Lung (tissue), 12 donors: ENCODE measurements around the gene CEP20. TPM values are rescaled to one million over a fixed set of nuclear protein-coding genes. Genes with fewer than 3 reads are reported as not detected.

ENCODE experiments used
- ATAC-seq: fragments of 200-7000 bp; cut with Tn5 transposase; one replicate; pipeline ENCODE4 v1.9.1; 2020; ENCODE audit warnings: moderate number of reproducible peaks; ENCODE audit not compliant: insufficient read depth, low FRiP score
- DNase-seq, 3 donors: peaks; one replicate each; pipeline ENCODE4 v3.0.0-alpha.2; 2013 to 2017
- H3K27ac ChIP-seq, 2 donors: one replicate each; pipeline ENCODE4 v1.5.1; 2013; ENCODE audit warnings: mild to moderate bottlenecking in 2 of 2, moderate library complexity in 2 of 2, control low read depth in 1 of 2, inconsistent platforms in 1 of 2, low read depth in 1 of 2, low read length in 1 of 2
- H3K27me3 ChIP-seq, 3 donors: one replicate each; pipeline ENCODE4 v1.5.1; 2013; ENCODE audit warnings: low read length in 2 of 3; ENCODE audit not compliant: control insufficient read depth in 3 of 3, insufficient read depth in 3 of 3
- H3K36me3 ChIP-seq, 4 donors: one replicate each; pipeline ENCODE4 v1.5.1; 2013; ENCODE audit warnings: low read length in 4 of 4, mild to moderate bottlenecking in 1 of 4, moderate library complexity in 1 of 4; ENCODE audit not compliant: control insufficient read depth in 4 of 4, insufficient read depth in 4 of 4
- H3K4me1 ChIP-seq, 5 donors: one replicate each; pipeline ENCODE4 v1.5.1; 2013; ENCODE audit warnings: low read length in 5 of 5, mild to moderate bottlenecking in 2 of 5, moderate library complexity in 1 of 5; ENCODE audit not compliant: control insufficient read depth in 5 of 5, insufficient read depth in 5 of 5
- H3K4me3 ChIP-seq: one replicate; pipeline ENCODE4 v1.5.1; 2013; ENCODE audit warnings: mild to moderate bottlenecking, control low read depth, moderate library complexity
- H3K9ac ChIP-seq, 2 donors: one replicate each; pipeline ENCODE4 v1.5.1; 2013; ENCODE audit warnings: low read length in 2 of 2, control low read depth in 1 of 2; ENCODE audit not compliant: insufficient read depth in 1 of 2
- H3K9me3 ChIP-seq, 4 donors: one replicate each; pipeline ENCODE4 v1.5.1; 2013; ENCODE audit warnings: low read length in 3 of 4, mild to moderate bottlenecking in 1 of 4, moderate library complexity in 1 of 4; ENCODE audit not compliant: control insufficient read depth in 4 of 4, insufficient read depth in 3 of 4
- WGBS, 2 donors: extraction: QIAGEN DNeasy Blood & Tissue Kit; methylation state at CpG; one replicate each; pipeline ENCODE4 v1.1.7; 2013; 5-methylcytosine and 5-hydroxymethylcytosine counted together
- polyA plus RNA-seq, 2 donors: library from polyadenylated mRNA; stranded (reverse); fragments of 200-250 nt; gene quantifications; one replicate each; pipeline ENCODE4 v1.2.1, GENCODE V29; 2013
- total RNA-seq, 2 donors: library from RNA; depleted of rRNA in 1 of 2; stranded (reverse); fragments of >200 nt in 1 of 2; gene quantifications; one replicate each; pipeline ENCODE4 v1.2.1, GENCODE V29; 2014 to 2021
- TF ChIP-seq, protein P1 (sequence below): IDR thresholded peaks from 2 replicates; pipeline ENCODE4 v1.5.1; 2012; ENCODE audit warnings: mild to moderate bottlenecking; ENCODE audit errors: control extremely low read depth, extremely low read depth
- donor health status: control.
- donor health status: control.
- donor health status: Bipolar disorder and iron deficiency.
- donor health status: healthy.
- donor health status: DM: yes; HTN: yes; CAD: no.

The CEP20 gene
- total and polyA plus RNA-seq, 4 donors, result 19.0 to 38.5 (median 23.8) TPM

DNA sequence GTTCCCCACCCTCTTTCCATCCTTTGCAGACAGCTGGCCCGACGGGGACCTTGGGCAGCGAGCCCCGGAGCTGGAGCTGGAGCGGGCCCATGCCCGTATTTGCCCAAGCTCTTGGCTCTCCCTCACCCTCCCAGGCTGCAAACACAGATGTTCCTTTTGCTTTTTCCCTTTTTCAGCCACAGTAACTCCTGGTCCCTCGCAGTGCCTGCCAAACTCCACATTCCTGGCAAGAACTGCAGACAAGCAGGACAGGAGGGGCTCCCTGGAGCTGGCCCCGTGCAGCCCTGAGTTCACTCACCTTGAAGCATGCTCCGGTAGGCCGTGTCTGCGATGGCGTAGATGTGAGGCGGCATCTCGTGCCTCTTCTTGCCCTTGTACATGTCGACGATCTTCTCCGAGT lies 65.4 kb downstream of the CEP20 start:
- H3K9me3 ChIP-seq, result no peaks in the 10 kb centered on the region
- H3K27ac ChIP-seq, result no peak overlapping the region
- H3K9ac ChIP-seq, result no peak overlapping the region
- H3K27me3 ChIP-seq, result peaks cover 0 to under 1% (median 0%) of the 10 kb centered on the region in 3 donors
- H3K4me3 ChIP-seq, result no peak overlapping the region
- H3K4me1 ChIP-seq, result peaks cover 0 to 6% (median 0%) of the 10 kb centered on the region in 5 donors
- DNase-seq, result peak in 1 of 3 donors; percentile 22
- WGBS, 2 donors, result 64 to 86% methylated on average over 17 of the region's 17 CpGs
- TF ChIP-seq, protein P1, sequence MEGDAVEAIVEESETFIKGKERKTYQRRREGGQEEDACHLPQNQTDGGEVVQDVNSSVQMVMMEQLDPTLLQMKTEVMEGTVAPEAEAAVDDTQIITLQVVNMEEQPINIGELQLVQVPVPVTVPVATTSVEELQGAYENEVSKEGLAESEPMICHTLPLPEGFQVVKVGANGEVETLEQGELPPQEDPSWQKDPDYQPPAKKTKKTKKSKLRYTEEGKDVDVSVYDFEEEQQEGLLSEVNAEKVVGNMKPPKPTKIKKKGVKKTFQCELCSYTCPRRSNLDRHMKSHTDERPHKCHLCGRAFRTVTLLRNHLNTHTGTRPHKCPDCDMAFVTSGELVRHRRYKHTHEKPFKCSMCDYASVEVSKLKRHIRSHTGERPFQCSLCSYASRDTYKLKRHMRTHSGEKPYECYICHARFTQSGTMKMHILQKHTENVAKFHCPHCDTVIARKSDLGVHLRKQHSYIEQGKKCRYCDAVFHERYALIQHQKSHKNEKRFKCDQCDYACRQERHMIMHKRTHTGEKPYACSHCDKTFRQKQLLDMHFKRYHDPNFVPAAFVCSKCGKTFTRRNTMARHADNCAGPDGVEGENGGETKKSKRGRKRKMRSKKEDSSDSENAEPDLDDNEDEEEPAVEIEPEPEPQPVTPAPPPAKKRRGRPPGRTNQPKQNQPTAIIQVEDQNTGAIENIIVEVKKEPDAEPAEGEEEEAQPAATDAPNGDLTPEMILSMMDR, result no peak
- no peaks in the 10 kb centered on the region for H3K36me3 ChIP-seq
- no peak for ATAC-seq

- Histone ChIP-seq H3K9me3 (peaks cover 0 to 8% (median 0%) of the 10 kb centered on the region in 4 donors), H3K4me1 (peaks cover 0 to 6% (median 0%) of the 10 kb centered on the region in 5 donors), H3K4me3 (no peak overlapping the region), H3K27ac (no peak overlapping the region), H3K36me3 (no peaks in the 10 kb centered on the region), H3K27me3 (no peaks in the 10 kb centered on the region), H3K9ac (no peak overlapping the region)
- DNase-seq (no peak), ATAC-seq (no peak)
- TF ChIP-seq, protein P1, result no peak
- WGBS, 2 donors, result 93 to 94% methylated on average over 7 of the region's 7 CpGs
Measured at GRCh38 chr16:15820837-15821236, 67.6 kb downstream of the CEP20 start.

- no peak for DNase-seq
- H3K27ac ChIP-seq, result no peak overlapping the region
- no peak for ATAC-seq
- WGBS, 2 donors, result 87 to 95% methylated on average over 2 of the region's 2 CpGs
- no peak overlapping the region for H3K4me3 ChIP-seq
- peaks cover 0 to 11% (median 0%) of the 10 kb centered on the region in 4 donors for H3K9me3 ChIP-seq
- TF ChIP-seq, protein P1, result no peak
- H3K27me3 ChIP-seq, result peaks cover 0 to 2% (median 0%) of the 10 kb centered on the region in 3 donors
- H3K36me3 ChIP-seq, result no peaks in the 10 kb centered on the region
- H3K9ac ChIP-seq, result no peak overlapping the region
- H3K4me1 ChIP-seq, result peaks cover 0 to 6% (median 0%) of the 10 kb centered on the region in 5 donors
Measured at GRCh38 chr16:15819046-15819445, 69.4 kb downstream of the CEP20 start.

- Histone ChIP-seq H3K27me3 (peaks cover 0 to 2% (median 2%) of the 10 kb centered on the region in 3 donors), H3K27ac (no peak overlapping the region), H3K36me3 (no peaks in the 10 kb centered on the region), H3K9ac (no peak overlapping the region), H3K4me3 (no peak overlapping the region), H3K9me3 (peaks cover 0 to 11% (median 0%) of the 10 kb centered on the region in 4 donors), H3K4me1 (no peaks in the 10 kb centered on the region)
- DNase-seq, result no peak
- WGBS, 2 donors, result 75 to 89% methylated on average over 2 of the region's 2 CpGs
- ATAC-seq, result no peak
- TF ChIP-seq, protein P1, result no peak
Measured at GRCh38 chr16:15817446-15817845, 71.0 kb downstream of the CEP20 start.
